NCI-H1436 treated with DMSO at 0.1 percent for 48 hours (cell line): ENCODE data around the gene PRR3.
"Not testable (repeated sequence)": the region's sequence is repeated elsewhere in the genome, so short reads cannot be mapped to it uniquely, and the experiment has no call there.

Experiments used
- DNase-seq: peaks from one replicate; lab custom pipeline; 2025; lab: John Stamatoyannopoulos, UW

Gene PRR3

GRCh38 chr6:30571762-30572082 is 14.6 kb downstream of the PRR3 start:
- DNase-seq: no peak

- no peak for DNase-seq
These were observed 15.1 kb downstream of the PRR3 start for GRCh38 chr6:30572148-30572547.

- no peak for DNase-seq
These were observed 16.0 kb downstream of the PRR3 start for GRCh38 chr6:30573113-30573512.

GRCh38 chr6:30578051-30578450 is 21.0 kb downstream of the PRR3 start:
- no peak for DNase-seq

GRCh38 chr6:30583921-30584320 is 26.8 kb downstream of the PRR3 start:
- no peak for DNase-seq

- DNase-seq: no peak
These were observed 32.8 kb downstream of the PRR3 start for GRCh38 chr6:30589754-30590358.

GRCh38 chr6:30590509-30590908 is 33.4 kb downstream of the PRR3 start:
- DNase-seq: no peak

- no peak for DNase-seq
These were observed 33.9 kb downstream of the PRR3 start for GRCh38 chr6:30591008-30591407.

- DNase-seq: no peak
These were observed 35.2 kb downstream of the PRR3 start for GRCh38 chr6:30592287-30592686.

GRCh38 chr6:30597315-30598144 is 40.4 kb downstream of the PRR3 start:
- not testable (repeated sequence) for DNase-seq

GRCh38 chr6:30598912-30599624 is 42.0 kb downstream of the PRR3 start:
- DNase-seq: no peak

GRCh38 chr6:30599625-30600324 is 42.7 kb downstream of the PRR3 start:
- DNase-seq: no peak

GRCh38 chr6:30600451-30600961 is 43.4 kb downstream of the PRR3 start:
- DNase-seq: no peak

GRCh38 chr6:30601436-30601814 is 44.3 kb downstream of the PRR3 start:
- DNase-seq: no peak

- DNase-seq: no peak
These were observed 44.9 kb downstream of the PRR3 start for GRCh38 chr6:30601815-30602641.

- DNase-seq: no peak
These were observed 46.9 kb downstream of the PRR3 start for GRCh38 chr6:30603961-30604360.

- no peak for DNase-seq
These were observed 53.0 kb downstream of the PRR3 start for GRCh38 chr6:30610065-30610464.

GRCh38 chr6:30611150-30611855 is 54.2 kb downstream of the PRR3 start:
- DNase-seq: no peak

- DNase-seq: no peak
These were observed 54.7 kb downstream of the PRR3 start for GRCh38 chr6:30611856-30612194.

GRCh38 chr6:30612213-30612612 is 55.1 kb downstream of the PRR3 start:
- DNase-seq: no peak

GRCh38 chr6:30612687-30613248 is 55.7 kb downstream of the PRR3 start:
- DNase-seq: no peak
